Effector memory CD4-positive, alpha-beta T cell (primary cell): Measurements from ENCODE around the gene BUD31.
A peak's percentile ranks its signal among the peaks of the same experiment; 100 is the strongest.
"Not testable (repeated sequence)": the region's sequence is repeated elsewhere in the genome, so short reads cannot be mapped to it uniquely, and the experiment has no call there.

ENCODE experiments used
- DNase-seq, 3 donors: peaks; one replicate each; pipeline ENCODE4 v3.0.0-alpha.2; 2020
- H3K27ac ChIP-seq: 2 replicates; pipeline ENCODE4 v1.7.0; 2013; ENCODE audit warnings: mild to moderate bottlenecking, low read length, moderate library complexity; ENCODE audit not compliant: insufficient read depth, poor library complexity, severe bottlenecking
- H3K27me3 ChIP-seq: replicated peaks from 2 replicates; pipeline ENCODE4 v1.7.0; 2013; ENCODE audit warnings: mild to moderate bottlenecking, low read length; ENCODE audit not compliant: insufficient read depth, control insufficient read depth, poor library complexity, severe bottlenecking
- H3K36me3 ChIP-seq: 2 replicates; pipeline ENCODE4 v1.7.0; 2013; ENCODE audit warnings: mild to moderate bottlenecking, low read length, moderate library complexity; ENCODE audit not compliant: control insufficient read depth, insufficient read depth
- H3K4me1 ChIP-seq: 2 replicates; pipeline ENCODE4 v1.7.0; 2013; ENCODE audit warnings: low read length, mild to moderate bottlenecking; ENCODE audit not compliant: control insufficient read depth, insufficient read depth, poor library complexity, severe bottlenecking
- H3K4me3 ChIP-seq: 2 replicates; pipeline ENCODE4 v1.7.0; 2013; ENCODE audit warnings: low read length, low read depth, mild to moderate bottlenecking; ENCODE audit not compliant: insufficient read depth, poor library complexity, severe bottlenecking
- H3K9me3 ChIP-seq: 2 replicates; pipeline ENCODE4 v1.7.0; 2013; ENCODE audit warnings: mild to moderate bottlenecking, low read length, moderate library complexity; ENCODE audit not compliant: control insufficient read depth

The BUD31 gene

DNA sequence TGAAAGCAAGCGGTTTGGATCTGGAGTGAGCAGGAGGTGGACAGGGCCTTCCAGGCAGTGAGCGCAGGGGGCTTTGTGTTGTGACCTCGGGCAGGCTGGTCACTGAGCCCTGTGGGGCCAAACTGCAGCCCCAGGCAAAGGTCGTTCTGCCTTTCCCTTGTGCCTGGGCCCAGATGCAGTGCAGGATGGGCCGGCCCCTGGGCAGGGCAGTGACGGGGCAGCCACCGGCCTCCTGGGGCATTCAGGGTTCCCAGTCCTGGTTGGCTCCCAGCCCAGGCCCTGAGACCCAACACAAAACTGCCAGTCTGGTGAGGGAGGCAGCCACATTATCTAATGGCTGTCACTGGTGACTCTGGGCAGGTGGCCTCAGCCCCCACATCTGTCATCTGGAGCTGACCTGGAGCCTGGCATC, 27.1 kb upstream of the BUD31 start:
- no peaks in the 10 kb centered on the region for H3K9me3 ChIP-seq
- no peak overlapping the region for H3K4me3 ChIP-seq
- peaks cover 52% of the 10 kb centered on the region for H3K4me1 ChIP-seq
- no peak for DNase-seq
- H3K36me3 ChIP-seq = peaks cover 33% of the 10 kb centered on the region
- no peaks in the 10 kb centered on the region for H3K27me3 ChIP-seq
- H3K27ac ChIP-seq = peak overlapping the region; percentile 60

DNA sequence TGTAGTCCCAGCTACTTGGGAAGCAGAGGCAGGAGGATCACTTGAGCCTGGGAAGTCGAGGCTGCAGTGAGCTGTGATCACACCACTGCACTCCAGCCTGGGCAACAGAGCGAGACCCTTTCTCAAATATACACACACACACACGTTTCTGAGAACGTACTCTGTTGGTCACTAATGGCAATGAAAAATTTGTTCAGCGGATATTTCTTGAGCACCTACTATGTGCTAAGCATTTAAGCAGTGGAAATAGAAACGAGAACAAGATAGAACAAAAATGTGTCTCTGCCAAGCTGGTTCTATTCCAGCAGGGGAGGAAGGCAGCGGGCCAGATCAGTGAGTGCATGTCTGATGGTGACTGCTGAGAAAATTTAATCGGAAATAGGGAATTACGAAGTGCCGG, 25.6 kb upstream of the BUD31 start:
- Histone ChIP-seq H3K9me3 (no peaks in the 10 kb centered on the region), H3K36me3 (peaks cover 38% of the 10 kb centered on the region), H3K27me3 (no peaks in the 10 kb centered on the region), H3K4me3 (no peak overlapping the region), H3K4me1 (peaks cover 50% of the 10 kb centered on the region), H3K27ac (peak overlapping the region; percentile 43)
- DNase-seq = no peak

- H3K27me3 ChIP-seq = no peaks in the 10 kb centered on the region
- DNase-seq = no peak
- H3K9me3 ChIP-seq = no peaks in the 10 kb centered on the region
- H3K36me3 ChIP-seq = peaks cover 40% of the 10 kb centered on the region
- peak overlapping the region; percentile 43 for H3K27ac ChIP-seq
- no peak overlapping the region for H3K4me3 ChIP-seq
- H3K4me1 ChIP-seq = peaks cover 49% of the 10 kb centered on the region
These were observed 24.9 kb upstream of the BUD31 start for GRCh38 chr7:99383791-99384370.

GRCh38 chr7:99384523-99384922, 24.2 kb upstream of the BUD31 start:
- Histone ChIP-seq H3K27ac (peak overlapping the region; percentile 43), H3K27me3 (no peaks in the 10 kb centered on the region), H3K4me1 (peaks cover 42% of the 10 kb centered on the region), H3K4me3 (no peak overlapping the region), H3K36me3 (peaks cover 45% of the 10 kb centered on the region), H3K9me3 (no peaks in the 10 kb centered on the region)
- DNase-seq = no peak

DNA sequence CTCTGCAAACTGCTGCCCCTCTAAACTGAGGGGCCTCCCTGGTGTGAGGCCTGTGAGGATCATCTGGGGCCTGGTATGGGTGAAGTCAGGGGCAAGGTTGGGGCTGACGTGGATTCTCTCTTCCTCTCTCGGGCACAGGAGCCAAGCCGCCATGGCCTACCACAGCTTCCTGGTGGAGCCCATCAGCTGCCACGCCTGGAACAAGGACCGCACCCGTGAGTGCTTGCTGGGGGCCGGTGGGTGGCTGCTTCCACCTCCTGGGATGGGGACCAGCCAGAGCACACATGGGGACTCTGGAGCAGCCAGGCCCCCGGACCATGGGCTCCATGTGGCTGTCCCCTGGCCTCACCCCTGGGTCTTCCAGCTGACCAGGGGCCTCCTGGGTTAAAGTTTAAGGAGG, 23.2 kb upstream of the BUD31 start:
- Histone ChIP-seq H3K27me3 (no peaks in the 10 kb centered on the region), H3K36me3 (peaks cover 56% of the 10 kb centered on the region), H3K27ac (peak overlapping the region; percentile 57), H3K4me3 (no peak overlapping the region), H3K9me3 (no peaks in the 10 kb centered on the region), H3K4me1 (peaks cover 32% of the 10 kb centered on the region)
- DNase-seq = no peak

GRCh38 chr7:99386584-99387238, 22.1 kb upstream of the BUD31 start:
- Histone ChIP-seq H3K27me3 (no peaks in the 10 kb centered on the region), H3K4me3 (no peak overlapping the region), H3K9me3 (no peaks in the 10 kb centered on the region), H3K36me3 (peaks cover 67% of the 10 kb centered on the region), H3K4me1 (peaks cover 21% of the 10 kb centered on the region), H3K27ac (peak overlapping the region; percentile 32)
- DNase-seq = no peak

- not testable (repeated sequence) for DNase-seq, H3K27me3 ChIP-seq, H3K9me3 ChIP-seq, H3K27ac ChIP-seq, H3K4me3 ChIP-seq
- peaks cover 68% of the 10 kb centered on the region for H3K36me3 ChIP-seq
- H3K4me1 ChIP-seq = peaks cover 20% of the 10 kb centered on the region
These were observed 21.5 kb upstream of the BUD31 start for GRCh38 chr7:99387239-99387635.

DNA sequence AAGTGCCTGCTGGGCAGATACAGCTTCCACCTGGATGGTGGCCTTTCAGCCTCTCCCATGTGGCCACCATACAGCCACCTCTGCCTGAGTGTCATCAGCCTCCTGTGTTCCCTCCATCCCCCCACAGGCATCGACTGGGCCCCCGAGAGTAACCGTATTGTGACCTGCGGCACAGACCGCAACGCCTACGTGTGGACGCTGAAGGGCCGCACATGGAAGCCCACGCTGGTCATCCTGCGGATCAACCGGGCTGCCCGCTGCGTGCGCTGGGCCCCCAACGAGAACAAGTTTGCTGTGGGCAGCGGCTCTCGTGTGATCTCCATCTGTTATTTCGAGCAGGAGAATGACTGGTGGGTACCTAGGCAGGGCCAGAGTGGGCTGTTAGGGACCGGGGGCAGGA, 20.9 kb upstream of the BUD31 start:
- H3K4me1 ChIP-seq = peaks cover 26% of the 10 kb centered on the region
- no peaks in the 10 kb centered on the region for H3K27me3 ChIP-seq
- no peak overlapping the region for H3K27ac ChIP-seq
- peaks cover 68% of the 10 kb centered on the region for H3K36me3 ChIP-seq
- DNase-seq = no peak
- H3K9me3 ChIP-seq = no peaks in the 10 kb centered on the region
- no peak overlapping the region for H3K4me3 ChIP-seq

- peaks cover 70% of the 10 kb centered on the region for H3K36me3 ChIP-seq
- H3K4me1 ChIP-seq = peaks cover 21% of the 10 kb centered on the region
- H3K27me3 ChIP-seq = no peaks in the 10 kb centered on the region
- no peak overlapping the region for H3K4me3 ChIP-seq
- H3K9me3 ChIP-seq = no peaks in the 10 kb centered on the region
- no peak for DNase-seq
- no peak overlapping the region for H3K27ac ChIP-seq
These were observed 19.0 kb upstream of the BUD31 start for GRCh38 chr7:99389772-99390171.

GRCh38 chr7:99390941-99391602, 17.7 kb upstream of the BUD31 start:
- peaks cover 78% of the 10 kb centered on the region for H3K36me3 ChIP-seq
- H3K4me3 ChIP-seq = no peak overlapping the region
- peaks cover 17% of the 10 kb centered on the region for H3K4me1 ChIP-seq
- H3K27me3 ChIP-seq = no peaks in the 10 kb centered on the region
- no peaks in the 10 kb centered on the region for H3K9me3 ChIP-seq
- no peak for DNase-seq
- H3K27ac ChIP-seq = no peak overlapping the region
